HepG2 (cell line): ENCODE measurements around the gene FAM162B. TPM values are rescaled to one million over a fixed set of nuclear protein-coding genes. Genes with fewer than 3 reads are reported as not detected.
A peak's percentile ranks its signal among the peaks of the same experiment; 100 is the strongest.

Experiments
- ATAC-seq: fragments of 200-7000 bp; cut with Tn5 transposase; 3 replicates; pipeline ENCODE4 v1.9.1; 2020; ENCODE audit warnings: mild to moderate bottlenecking, moderate library complexity
- BruUV-seq: library from RNA; stranded (reverse); fragments of 400-500 nt; replicated peaks from 2 replicates; lab custom pipeline; 2021; lab: Mats Ljungman, UMichigan
- CTCF ChIA-PET: fragments of 300-600 bp; formaldehyde crosslinking; extraction: SDS; loops from one replicate; lab custom pipeline; 2021; ENCODE audit warnings: low total read pairs, inconsistent platforms, low intra/inter-chr PET ratio; lab: Yijun Ruan, JAX
- POLR2A ChIA-PET: fragments of 350-600 bp; sonication (Branson Sonifier 250); formaldehyde crosslinking; loops from one replicate; lab custom pipeline; 2020; ENCODE audit warnings: antibody characterized with exemption, inconsistent platforms; lab: Yijun Ruan, JAX
- DNase-seq: peaks from one replicate; pipeline ENCODE4 v3.0.0-alpha.2; 2015; ENCODE audit warnings: low spot score
- FAIRE-seq: peaks from 3 replicates; lab custom pipeline; 2011; peaks lifted over from hg19 to GRCh38; lab: Jason Lieb, UNC
- H2AFZ ChIP-seq: one replicate; pipeline ENCODE4 v1.6.1; 2011; ENCODE audit warnings: low read length, inconsistent platforms
- H3K27ac ChIP-seq: fragments of 300-600 bp; 3 replicates; pipeline ENCODE4 v1.8.0; 2011; ENCODE audit warnings: mixed run types, mild to moderate bottlenecking, mixed read lengths, low read length, inconsistent platforms; ENCODE audit not compliant: insufficient read depth; ENCODE audit errors: extremely low read length
- H3K27me3 ChIP-seq, 2 experiments: fragments of 200-600 bp in 1 of 2; 2 replicates in 1 of 2; 3 replicates in 1 of 2; pipeline versions ENCODE4 v1.6.0 to v1.8.0; 2011; ENCODE audit warnings: low read length in 2 of 2, mild to moderate bottlenecking in 2 of 2, moderate library complexity in 2 of 2, inconsistent platforms in 1 of 2; ENCODE audit not compliant: insufficient read depth in 2 of 2, control insufficient read depth in 1 of 2
- H3K36me3 ChIP-seq, 2 experiments: fragments of 200-600 bp in 1 of 2; replicated peaks in 1 of 2; 2 replicates in 1 of 2; 3 replicates in 1 of 2; pipeline versions ENCODE4 v1.5.1 to v1.8.0; 2011; ENCODE audit warnings: low read length in 2 of 2, inconsistent platforms in 1 of 2; ENCODE audit not compliant: insufficient read depth in 2 of 2, control insufficient read depth in 1 of 2
- H3K4me1 ChIP-seq: 2 replicates; pipeline ENCODE4 v1.5.1; 2012; ENCODE audit warnings: low read length, inconsistent platforms; ENCODE audit not compliant: insufficient read depth
- H3K4me2 ChIP-seq: 2 replicates; pipeline ENCODE4 v1.6.0; 2011; ENCODE audit warnings: low read depth, low read length, inconsistent platforms
- H3K4me3 ChIP-seq, 3 experiments: fragments of 200-600 bp in 1 of 3; sonication (generic), shearing (Covaris generic) in 1 of 3; replicated peaks in 1 of 3; 2 replicates each; pipeline ENCODE4 v1.5.1; 2011 to 2016; ENCODE audit warnings: low read length in 3 of 3, inconsistent platforms in 2 of 3, low read depth in 2 of 3, mild to moderate bottlenecking in 2 of 3, control low read depth in 1 of 3, mixed read lengths in 1 of 3; ENCODE audit not compliant: insufficient read depth in 1 of 3
- H3K79me2 ChIP-seq: one replicate; pipeline ENCODE4 v1.6.1; 2011; ENCODE audit warnings: low read length, inconsistent platforms; ENCODE audit not compliant: insufficient read depth
- H3K9ac ChIP-seq: 2 replicates; pipeline ENCODE4 v1.6.0; 2011; ENCODE audit warnings: mild to moderate bottlenecking, low read depth, low read length, inconsistent platforms; ENCODE audit not compliant: insufficient read depth
- H3K9me3 ChIP-seq: 2 replicates; pipeline ENCODE4 v1.5.1; 2012; ENCODE audit warnings: mild to moderate bottlenecking, low read length
- H4K20me1 ChIP-seq: 2 replicates; pipeline ENCODE4 v1.6.0; 2011; ENCODE audit warnings: inconsistent platforms, mild to moderate bottlenecking, low read length, moderate library complexity; ENCODE audit not compliant: insufficient read depth
- FOXA3 ChIP-seq: IDR thresholded peaks from 2 replicates; pipeline ENCODE4 v1.6.1; 2016; ENCODE audit warnings: missing genetic modification reagents, missing compliant biosample characterization
- FOXP1 ChIP-seq, 2 experiments: fragments of 450-650 bp in 1 of 2; IDR thresholded peaks; 2 replicates each; pipeline ENCODE4 v1.6.1; 2017 to 2018; ENCODE audit warnings: antibody characterized with exemption in 1 of 2
- GATA4 ChIP-seq: sonication (generic); IDR thresholded peaks from 2 replicates; pipeline ENCODE4 v1.6.1; 2016; ENCODE audit warnings: antibody characterized with exemption, low read depth, borderline replicate concordance
- HNRNPL ChIP-seq: fragments of 200-400 bp; formaldehyde crosslinking; IDR thresholded peaks from 2 replicates; pipeline ENCODE4 v1.6.1; 2017; ENCODE audit warnings: mild to moderate bottlenecking, low read depth, low read length
- HNRNPLL ChIP-seq: fragments of 200-400 bp; formaldehyde crosslinking; IDR thresholded peaks from 2 replicates; pipeline ENCODE4 v1.6.1; 2017; ENCODE audit warnings: mild to moderate bottlenecking, low read depth, low read length; ENCODE audit not compliant: poor library complexity, severe bottlenecking
- MAFF ChIP-seq: IDR thresholded peaks from 2 replicates; pipeline ENCODE4 v1.6.1; 2011; ENCODE audit warnings: low read depth, low read length, improper control_type of control experiment
- MAFK ChIP-seq, 2 experiments: IDR thresholded peaks in 1 of 2; conservative IDR thresholded peaks in 1 of 2; 2 replicates each; pipeline ENCODE4 v1.6.1; 2011; ENCODE audit warnings: improper control_type of control experiment in 2 of 2, low read length in 2 of 2
- MLLT10 ChIP-seq: sonication (generic); formaldehyde crosslinking; IDR thresholded peaks from 2 replicates; pipeline ENCODE4 v1.4.0; 2020; ENCODE audit warnings: missing genetic modification reagents
- MTF1 ChIP-seq: sonication (generic); formaldehyde crosslinking; IDR thresholded peaks from 2 replicates; pipeline ENCODE4 v1.5.0; 2020; ENCODE audit warnings: missing genetic modification reagents
- NFKB2 ChIP-seq: sonication (generic); formaldehyde crosslinking; IDR thresholded peaks from 2 replicates; pipeline ENCODE4 v1.4.0; 2020; ENCODE audit warnings: missing genetic modification reagents, borderline replicate concordance
- TSC22D2 ChIP-seq: sonication (generic); formaldehyde crosslinking; IDR thresholded peaks from 2 replicates; pipeline ENCODE4 v1.5.1; 2020; ENCODE audit warnings: missing genetic modification reagents, mild to moderate bottlenecking, borderline replicate concordance
- ZNF235 ChIP-seq: sonication (generic); formaldehyde crosslinking; IDR thresholded peaks from 2 replicates; pipeline ENCODE4 v1.8.1; 2023; ENCODE audit warnings: mild to moderate bottlenecking, missing genetic modification reagents, borderline replicate concordance
- ZNF746 ChIP-seq: sonication (generic); formaldehyde crosslinking; IDR thresholded peaks from 2 replicates; pipeline ENCODE4 v1.8.0; 2022; ENCODE audit warnings: mild to moderate bottlenecking, missing genetic modification reagents
- WGBS: methylation state at CpG from one replicate; pipeline ENCODE4 v1.1.6; 2017; ENCODE audit warnings: low lambda C conversion rate; 5-methylcytosine and 5-hydroxymethylcytosine counted together
- in situ Hi-C: cut with HindIII; loops from 2 replicates; pipeline ENCODE4 v1.10.0; 2017; ENCODE audit warnings: low pct_unique_long_range_greater_than_20kb; ENCODE audit not compliant: extremely low pct_ligation_motif_present
- intact Hi-C: fragments of 100-400 bp; cut with micrococcal nuclease; formaldehyde crosslinking; loops from one replicate; pipeline ENCODE4 v1.10.0; 2022; ENCODE audit not compliant: unreplicated experiment
- polyA plus RNA-seq, 8 experiments: library from polyadenylated mRNA; depleted of rRNA in 3 of 8; stranded (reverse) in 7 of 8; unstranded in 1 of 8; fragments of >200 nt; fragmentation: Illumina TruSeq in 4 of 8; extraction: Trizol in 4 of 8; gene quantifications; 2 replicates each; pipeline versions ENCODE4 v1.2.1 to v1.2.3, GENCODE V29; 2011 to 2016; ENCODE audit warnings: low read depth in 4 of 8, missing spikeins in 1 of 8, mixed read lengths in 1 of 8; ENCODE audit not compliant: insufficient read depth in 1 of 8
- total RNA-seq, 5 experiments: library from RNA; depleted of rRNA; stranded (reverse); fragments of >200 nt; fragmentation: Illumina TruSeq; extraction: Trizol; gene quantifications; 2 replicates each; pipeline ENCODE4 v1.2.3, GENCODE V29; 2016; ENCODE audit warnings: low read depth in 1 of 5
- TF ChIP-seq, protein P1 (sequence below): sonication (generic); formaldehyde crosslinking; IDR thresholded peaks from 2 replicates; pipeline ENCODE4 v1.4.0; 2020; ENCODE audit warnings: mild to moderate bottlenecking, missing genetic modification reagents
- TF ChIP-seq, protein P2 (sequence below): sonication (generic); formaldehyde crosslinking; IDR thresholded peaks from 2 replicates; pipeline ENCODE4 v1.4.0; 2020; ENCODE audit warnings: mild to moderate bottlenecking, low read depth, missing genetic modification reagents

The FAM162B gene
- total and polyA plus RNA-seq, 2 of the 13 experiments (the other 11 are each of a cell fraction or from before 2014, with no cell fraction given): not detected

DNA sequence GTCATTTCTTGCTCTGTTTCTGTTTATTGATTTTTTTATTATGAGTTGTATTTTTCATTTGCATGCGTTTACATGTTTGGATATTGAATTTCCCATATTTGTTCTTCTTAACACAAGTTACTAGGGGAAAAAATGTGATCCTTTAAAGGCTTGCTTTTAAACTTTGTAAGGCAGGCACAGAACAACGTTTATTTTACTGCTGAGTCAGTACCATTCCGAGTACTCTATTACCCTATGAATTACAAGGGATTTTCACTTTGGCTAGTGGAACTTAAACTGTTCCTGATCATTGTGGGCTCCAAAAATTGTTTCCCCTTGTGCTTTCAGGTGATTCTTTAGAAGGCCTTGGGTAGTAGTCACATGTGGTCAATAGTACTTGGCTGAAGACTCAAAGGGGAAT lies 28.5 kb downstream of the FAM162B start:
- no peak for ATAC-seq
- no peak overlapping the region for H2AFZ ChIP-seq
- CTCF ChIA-PET: no interaction called here
- no peak overlapping the region for H3K4me3 ChIP-seq
- in situ Hi-C loops: no loop called here
- peaks cover 0 to 3% of the 10 kb centered on the region in 2 experiments; a peak in 4 of 5 replicates for H3K36me3 ChIP-seq
- H3K27me3 ChIP-seq: no peaks in the 10 kb centered on the region
- no peak overlapping the region for H3K9ac ChIP-seq
- no peak for FAIRE-seq
- no peaks in the 10 kb centered on the region for H3K79me2 ChIP-seq
- H3K4me1 ChIP-seq: no peaks in the 10 kb centered on the region
- intact Hi-C loops: no loop called here
- POLR2A ChIA-PET: no interaction called here
- BruUV-seq: no TSS peak
- H3K4me2 ChIP-seq: no peak overlapping the region
- DNase-seq: no peak
- H3K27ac ChIP-seq: no peak overlapping the region
- 84% methylated on average over 3 of the region's 3 CpGs for WGBS
- no peaks in the 10 kb centered on the region for H4K20me1 ChIP-seq
- H3K9me3 ChIP-seq: no peaks in the 10 kb centered on the region
- TF ChIP-seq GATA4 (no peak), HNRNPLL (no peak), MAFF (peak; percentile 71), MTF1 (CRISPR knock-in tag) (no peak), ZNF235 (CRISPR knock-in tag) (no peak), FOXA3 (CRISPR knock-in tag) (no peak), TSC22D2 (no peak), MLLT10 (CRISPR knock-in tag) (no peak), FOXP1 (IDR thresholded peaks at IDR 0.05) (no peak), FOXP1 (CRISPR knock-in tag; IDR thresholded peaks at IDR 0.05) (no peak), HNRNPL (no peak), MAFK (conservative IDR thresholded peaks at IDR 0.05 in 1 of 2, IDR thresholded peaks at IDR 0.05 in 1 of 2; ENCODE audit: low read length in 2 of 2) (peak; percentile 68 to 85; a peak in 3 of 4 replicates), NFKB2 (no peak), ZNF746 (CRISPR knock-in tag) (no peak)
- TF ChIP-seq, protein P1, sequence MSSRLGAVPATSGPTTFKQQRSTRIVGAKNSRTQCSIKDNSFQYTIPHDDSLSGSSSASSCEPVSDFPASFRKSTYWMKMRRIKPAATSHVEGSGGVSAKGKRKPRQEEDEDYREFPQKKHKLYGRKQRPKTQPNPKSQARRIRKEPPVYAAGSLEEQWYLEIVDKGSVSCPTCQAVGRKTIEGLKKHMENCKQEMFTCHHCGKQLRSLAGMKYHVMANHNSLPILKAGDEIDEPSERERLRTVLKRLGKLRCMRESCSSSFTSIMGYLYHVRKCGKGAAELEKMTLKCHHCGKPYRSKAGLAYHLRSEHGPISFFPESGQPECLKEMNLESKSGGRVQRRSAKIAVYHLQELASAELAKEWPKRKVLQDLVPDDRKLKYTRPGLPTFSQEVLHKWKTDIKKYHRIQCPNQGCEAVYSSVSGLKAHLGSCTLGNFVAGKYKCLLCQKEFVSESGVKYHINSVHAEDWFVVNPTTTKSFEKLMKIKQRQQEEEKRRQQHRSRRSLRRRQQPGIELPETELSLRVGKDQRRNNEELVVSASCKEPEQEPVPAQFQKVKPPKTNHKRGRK (CRISPR knock-in tag): no peak
- TF ChIP-seq, protein P2, sequence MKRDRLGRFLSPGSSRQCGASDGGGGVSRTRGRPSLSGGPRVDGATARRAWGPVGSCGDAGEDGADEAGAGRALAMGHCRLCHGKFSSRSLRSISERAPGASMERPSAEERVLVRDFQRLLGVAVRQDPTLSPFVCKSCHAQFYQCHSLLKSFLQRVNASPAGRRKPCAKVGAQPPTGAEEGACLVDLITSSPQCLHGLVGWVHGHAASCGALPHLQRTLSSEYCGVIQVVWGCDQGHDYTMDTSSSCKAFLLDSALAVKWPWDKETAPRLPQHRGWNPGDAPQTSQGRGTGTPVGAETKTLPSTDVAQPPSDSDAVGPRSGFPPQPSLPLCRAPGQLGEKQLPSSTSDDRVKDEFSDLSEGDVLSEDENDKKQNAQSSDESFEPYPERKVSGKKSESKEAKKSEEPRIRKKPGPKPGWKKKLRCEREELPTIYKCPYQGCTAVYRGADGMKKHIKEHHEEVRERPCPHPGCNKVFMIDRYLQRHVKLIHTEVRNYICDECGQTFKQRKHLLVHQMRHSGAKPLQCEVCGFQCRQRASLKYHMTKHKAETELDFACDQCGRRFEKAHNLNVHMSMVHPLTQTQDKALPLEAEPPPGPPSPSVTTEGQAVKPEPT: no peak
- TF ChIP-seq, all 625 proteins: peak for 2
